A549 (cell line): ENCODE results near the gene CUL4A. TPM values are rescaled to one million over a fixed set of nuclear protein-coding genes. Genes with fewer than 3 reads are reported as not detected.

Experiments used
- ATAC-seq, 2 experiments: fragments of 200-7000 bp in 1 of 2; fragments of >200 bp in 1 of 2; cut with Nextera tagmentation in 1 of 2; cut with Tn5 transposase in 1 of 2; 3 replicates each; pipeline versions ENCODE4 v1.8.0 to v1.9.1; 2018 to 2020; ENCODE audit warnings: mild to moderate bottlenecking in 1 of 2, moderate library complexity in 1 of 2
- CTCF ChIA-PET: fragments of 300-600 bp; sonication (Branson Sonifier 250); formaldehyde crosslinking; extraction: SDS; loops from one replicate; lab custom pipeline; 2021; ENCODE audit warnings: antibody characterized with exemption, inconsistent platforms; lab: Yijun Ruan, JAX
- POLR2A ChIA-PET: fragments of 350-600 bp; formaldehyde crosslinking; extraction: SDS; loops from one replicate; lab custom pipeline; 2021; ENCODE audit warnings: antibody characterized with exemption, inconsistent platforms; lab: Yijun Ruan, JAX
- DNase-seq, 2 experiments: peaks; one replicate each; pipeline versions ENCODE4 v3.0.0 to v3.0.0-alpha.2; 2011 to 2016; ENCODE audit warnings: low read depth in 1 of 2, low spot score in 1 of 2
- FAIRE-seq: peaks from 2 replicates; lab custom pipeline; 2011; peaks lifted over from hg19 to GRCh38; lab: Jason Lieb, UNC
- H3K27ac ChIP-seq, 2 experiments: fragments of >200 bp; sonication (Bioruptor Twin); formaldehyde crosslinking; 3 replicates each; pipeline ENCODE4 v1.5.1; 2016 to 2017
- H3K4me1 ChIP-seq: fragments of >200 bp; sonication (Bioruptor Twin); formaldehyde crosslinking; 3 replicates; pipeline ENCODE4 v1.6.1; 2016
- H3K4me2 ChIP-seq: fragments of >200 bp; sonication (Bioruptor Twin); formaldehyde crosslinking; 3 replicates; pipeline ENCODE4 v1.6.1; 2016
- H3K4me3 ChIP-seq: fragments of >200 bp; sonication (Bioruptor Twin); formaldehyde crosslinking; 3 replicates; pipeline ENCODE4 v1.5.1; 2016
- H3K9me3 ChIP-seq: fragments of >200 bp; sonication (Bioruptor Twin); formaldehyde crosslinking; 3 replicates; pipeline ENCODE4 v1.6.1; 2016
- BHLHE40 ChIP-seq: IDR thresholded peaks from 2 replicates; pipeline ENCODE4 v1.6.1; 2012; ENCODE audit warnings: low read depth, low read length, inconsistent platforms
- CTCF ChIP-seq: fragments of >200 bp; sonication (Bioruptor Twin); formaldehyde crosslinking; IDR thresholded peaks from 3 replicates; pipeline ENCODE4 v1.5.1; 2016
- EHF ChIP-seq: fragments of 250-450 bp; sonication (Bioruptor Pico); IDR thresholded peaks from 2 replicates; pipeline ENCODE4 v1.5.0; 2020; ENCODE audit warnings: mild to moderate bottlenecking
- EHMT2 ChIP-seq: fragments of 200-600 bp; sonication (generic); IDR thresholded peaks from 2 replicates; pipeline ENCODE4 v1.6.1; 2016; ENCODE audit warnings: antibody characterized with exemption, low read depth, mild to moderate bottlenecking, moderate library complexity
- ELK1 ChIP-seq: fragments of 150-350 bp; IDR thresholded peaks from 2 replicates; pipeline ENCODE4 v1.6.1; 2014; ENCODE audit warnings: low read depth, mild to moderate bottlenecking, low read length
- FOSB ChIP-seq: fragments of 250-450 bp; sonication (Bioruptor Pico); IDR thresholded peaks from 2 replicates; pipeline ENCODE4 v1.5.0; 2020; ENCODE audit warnings: mild to moderate bottlenecking, moderate library complexity
- FOSL2 ChIP-seq, 2 experiments: fragments of 450-650 bp in 1 of 2; fragments of >200 bp in 1 of 2; sonication (Bioruptor Twin) in 1 of 2; formaldehyde crosslinking; IDR thresholded peaks; 2 replicates each; pipeline versions ENCODE4 v1.5.0 to v1.6.1; 2016 to 2020; ENCODE audit warnings: mild to moderate bottlenecking in 1 of 2, moderate library complexity in 1 of 2
- GATA3 ChIP-seq: IDR thresholded peaks from 2 replicates; pipeline ENCODE4 v1.6.1; 2012; ENCODE audit warnings: borderline replicate concordance
- HDAC2 ChIP-seq: fragments of 200-600 bp; sonication (generic); IDR thresholded peaks from 2 replicates; pipeline ENCODE4 v1.6.1; 2016
- HOXA7 ChIP-seq: fragments of 250-450 bp; sonication (Bioruptor Pico); IDR thresholded peaks from 2 replicates; pipeline ENCODE4 v1.5.0; 2020; ENCODE audit warnings: mild to moderate bottlenecking, moderate library complexity
- JUNB ChIP-seq: fragments of >200 bp; sonication (Bioruptor Twin); formaldehyde crosslinking; IDR thresholded peaks from 2 replicates; pipeline ENCODE4 v1.6.1; 2016
- KDM1A ChIP-seq: fragments of 200-600 bp; sonication (generic); IDR thresholded peaks from 2 replicates; pipeline ENCODE4 v1.6.1; 2016; ENCODE audit warnings: low read depth, mild to moderate bottlenecking
- MAFK ChIP-seq: fragments of 450-650 bp; IDR thresholded peaks from 2 replicates; pipeline ENCODE4 v1.6.1; 2014; ENCODE audit not compliant: partially characterized antibody
- NFE2L2 ChIP-seq: fragments of 150-350 bp; conservative IDR thresholded peaks from 2 replicates; pipeline ENCODE4 v1.6.1; 2014; ENCODE audit warnings: low read length
- NPAS2 ChIP-seq: fragments of 250-450 bp; sonication (Bioruptor Pico); IDR thresholded peaks from 2 replicates; pipeline ENCODE4 v1.8.0; 2022; ENCODE audit warnings: mild to moderate bottlenecking, moderate library complexity, borderline replicate concordance
- NR3C1 ChIP-seq: fragments of >200 bp; sonication (Bioruptor Twin); formaldehyde crosslinking; IDR thresholded peaks from 3 replicates; pipeline ENCODE4 v1.6.1; 2017
- PHF8 ChIP-seq: fragments of 200-600 bp; sonication (generic); IDR thresholded peaks from 2 replicates; pipeline ENCODE4 v1.6.1; 2016; ENCODE audit warnings: low read depth, mild to moderate bottlenecking, antibody characterized with exemption, moderate library complexity, borderline replicate concordance
- RARB ChIP-seq: fragments of 250-450 bp; sonication (Bioruptor Pico); IDR thresholded peaks from 2 replicates; pipeline ENCODE4 v1.8.0; 2021; ENCODE audit warnings: mild to moderate bottlenecking, moderate library complexity
- RCOR1 ChIP-seq: fragments of 150-350 bp; IDR thresholded peaks from 2 replicates; pipeline ENCODE4 v1.6.1; 2014; ENCODE audit warnings: antibody characterized with exemption, low read length, low read depth
- REST ChIP-seq: fragments of 200-600 bp; sonication (generic); IDR thresholded peaks from 2 replicates; pipeline ENCODE4 v1.6.1; 2016; ENCODE audit warnings: antibody characterized with exemption, mild to moderate bottlenecking, moderate library complexity
- SMC3 ChIP-seq: fragments of >200 bp; sonication (Bioruptor Twin); formaldehyde crosslinking; IDR thresholded peaks from 3 replicates; pipeline ENCODE4 v1.6.1; 2018; ENCODE audit warnings: inconsistent platforms
- SREBF2 ChIP-seq: fragments of 450-650 bp; IDR thresholded peaks from 2 replicates; pipeline ENCODE4 v1.6.1; 2014; ENCODE audit warnings: mild to moderate bottlenecking, moderate library complexity
- TFCP2L1 ChIP-seq: fragments of 250-450 bp; sonication (Bioruptor Pico); IDR thresholded peaks from 2 replicates; pipeline ENCODE4 v1.5.0; 2021; ENCODE audit warnings: mild to moderate bottlenecking
- ZC3H11A ChIP-seq: fragments of 450-650 bp; IDR thresholded peaks from 2 replicates; pipeline ENCODE4 v1.6.1; 2014; ENCODE audit warnings: antibody characterized with exemption, mild to moderate bottlenecking
- ZFP36 ChIP-seq: fragments of 450-650 bp; IDR thresholded peaks from 2 replicates; pipeline ENCODE4 v1.6.1; 2014; ENCODE audit warnings: borderline replicate concordance; ENCODE audit not compliant: partially characterized antibody
- WGBS: methylation state at CpG from one replicate; pipeline ENCODE4 v1.1.6; 2017; ENCODE audit errors: missing lambda C conversion rate; 5-methylcytosine and 5-hydroxymethylcytosine counted together
- polyA plus RNA-seq, 4 experiments: library from polyadenylated mRNA; depleted of rRNA in 3 of 4; stranded (reverse); fragments of >200 nt; fragmentation: RNase III in 1 of 4; extraction: RNeasy Plus Mini Kit Qiagen cat#74134 plus additional on column Dnase treatment in 1 of 4; gene quantifications; 2 replicates in 3 of 4; 3 replicates in 1 of 4; pipeline ENCODE4 v1.2.3, GENCODE V29; 2011 to 2017

The CUL4A gene
- polyA plus RNA-seq, 2 of the 4 experiments (the other 2 are of a cell fraction): 49.6 to 55.4 TPM

GRCh38 chr13:113204378-113204734 is 5.1 kb upstream of the CUL4A start:
- H3K27ac ChIP-seq: no peak overlapping the region

GRCh38 chr13:113205428-113205931 is 3.9 kb upstream of the CUL4A start:
- DNase-seq (no peak), FAIRE-seq (no peak), ATAC-seq (no peak)
- ChIA-PET CTCF (no interaction called here), POLR2A (no interaction called here)
- WGBS: 92% methylated on average over 5 of the region's 5 CpGs
- H3K4me1 ChIP-seq: peaks cover 26% of the 10 kb centered on the region
- no peak overlapping the region for H3K4me3 ChIP-seq
- H3K9me3 ChIP-seq: no peaks in the 10 kb centered on the region
- H3K27ac ChIP-seq: peak overlapping the region in 1 of 2 experiments; percentile 34; a peak in 2 of 6 replicates
- TF ChIP-seq MAFK: peak; percentile 69
- no peak for TF ChIP-seq EHMT2
- peak; percentile 22; the same call in 1 of the 2 replicates for TF ChIP-seq NFE2L2
- TF ChIP-seq RCOR1: no peak
- H3K4me2 ChIP-seq: peak overlapping the region; percentile 30; the same call in 2 of the 3 replicates

More at GRCh38 chr13:113204378-113204734, 5.1 kb upstream of the CUL4A start:
- WGBS: 54% methylated on average over 2 of the region's 5 CpGs
- POLR2A ChIA-PET: no interaction called here
- ATAC-seq (no peak), FAIRE-seq (no peak), DNase-seq (no peak)
- Histone ChIP-seq H3K4me1 (peaks cover 26% of the 10 kb centered on the region), H3K4me2 (no peak overlapping the region), H3K4me3 (no peak overlapping the region), H3K9me3 (no peaks in the 10 kb centered on the region)
- TF ChIP-seq ZFP36 (no peak), KDM1A (no peak), RARB (CRISPR knock-in tag) (no peak), FOSB (no peak), NR3C1 (no peak), REST (no peak), FOSL2 (IDR thresholded peaks at IDR 0.05) (no peak), FOSL2 (CRISPR knock-in tag; IDR thresholded peaks at IDR 0.05) (no peak), SMC3 (no peak), EHF (no peak), TFCP2L1 (no peak), PHF8 (no peak), NFE2L2 (no peak), SREBF2 (no peak), BHLHE40 (no peak), GATA3 (no peak), NPAS2 (CRISPR knock-in tag) (no peak), HDAC2 (no peak), ELK1 (no peak)
- CTCF ChIA-PET: no interaction called here

- 44% methylated on average over 3 of the region's 3 CpGs for WGBS
- CTCF ChIA-PET: interaction anchor here (0.7 kb wide), 2 partner anchors 82 to 96 kb away, joined by 3 read pairs; no protein-coding TSS in a partner anchor
- no peak for TF ChIP-seq ZC3H11A
- TF ChIP-seq CTCF: no peak
- no peak for TF ChIP-seq JUNB
- no peak for TF ChIP-seq HOXA7 (CRISPR knock-in tag)
- ATAC-seq: no peak
- POLR2A ChIA-PET: interaction anchor here (2.8 kb wide), 1 partner anchor 20 kb away, joined by 18 read pairs; no protein-coding TSS in a partner anchor
- Histone ChIP-seq H3K4me2 (peak overlapping the region; percentile 86), H3K27ac (peak overlapping the region; percentile 100), H3K4me3 (peak overlapping the region; percentile 99), H3K9me3 (no peaks in the 10 kb centered on the region), H3K4me1 (peaks cover 38% of the 10 kb centered on the region)
- FAIRE-seq: no peak
- no peak for DNase-seq
These were observed 2.0 kb upstream of the CUL4A start for GRCh38 chr13:113207460-113207859.
